ENCODE data around the gene HMGCR.
"Not testable (repeated sequence)": the region's sequence is repeated elsewhere in the genome, so short reads cannot be mapped to it uniquely, and the experiment has no call there.

The HMGCR gene

GRCh38 chr5:75336615-75337336, at the start of gene HMGCR:
TSS of gene HMGCR (plus strand) at chr5:75337220. CDS start at chr5:75342606, 5,386 bp downstream.
- DNase-seq, result peak; percentile 98

GRCh38 chr5:75291844-75292243, 45.2 kb upstream of the HMGCR start:
- DNase-seq, result not testable (repeated sequence)

GRCh38 chr5:75300084-75300483, 36.9 kb upstream of the HMGCR start:
- no peak for DNase-seq

GRCh38 chr5:75303419-75303818, 33.6 kb upstream of the HMGCR start:
- DNase-seq, result no peak

GRCh38 chr5:75304486-75304885, 32.5 kb upstream of the HMGCR start:
- not testable (repeated sequence) for DNase-seq

GRCh38 chr5:75306746-75307145, 30.3 kb upstream of the HMGCR start:
- no peak for DNase-seq

GRCh38 chr5:75310212-75310611, 26.8 kb upstream of the HMGCR start:
- DNase-seq, result no peak

- DNase-seq, result not testable (repeated sequence)
Observed at GRCh38 chr5:75319148-75319547, 17.9 kb upstream of the HMGCR start.

GRCh38 chr5:75319638-75320037, 17.4 kb upstream of the HMGCR start:
- DNase-seq, result no peak

GRCh38 chr5:75320371-75320770, 16.6 kb upstream of the HMGCR start:
- no peak for DNase-seq

- no peak for DNase-seq
Observed at GRCh38 chr5:75322066-75322465, 15.0 kb upstream of the HMGCR start.

- no peak for DNase-seq
Observed at GRCh38 chr5:75324791-75325190, 12.2 kb upstream of the HMGCR start.

GRCh38 chr5:75325242-75325641, 11.8 kb upstream of the HMGCR start:
- DNase-seq, result no peak

GRCh38 chr5:75330404-75330803, 6.6 kb upstream of the HMGCR start:
- no peak for DNase-seq

GRCh38 chr5:75331095-75332090, 5.6 kb upstream of the HMGCR start:
- no peak for DNase-seq

- DNase-seq, result not testable (repeated sequence)
Observed at GRCh38 chr5:75333759-75334158, 3.3 kb upstream of the HMGCR start.

- DNase-seq, result not testable (repeated sequence)
Observed at GRCh38 chr5:75334413-75334812, 2.6 kb upstream of the HMGCR start.

GRCh38 chr5:75335486-75335885, 1.5 kb upstream of the HMGCR start:
- DNase-seq, result no peak

GRCh38 chr5:75335952-75336614, 937 bp upstream of the HMGCR start:
- no peak for DNase-seq

GRCh38 chr5:75337366-75338021, 474 bp downstream of the HMGCR start:
- no peak for DNase-seq

GRCh38 chr5:75338408-75338807, 1.4 kb downstream of the HMGCR start:
- no peak for DNase-seq

- no peak for DNase-seq
Observed at GRCh38 chr5:75340714-75341478, 3.9 kb downstream of the HMGCR start.

All from NCI-H1436 treated with DMSO at 0.1 percent for 48 hours (cell line).